IPS-18a (cell line): ENCODE results near the gene WDFY1.

ENCODE experiments used
- H3K27ac ChIP-seq: one replicate; pipeline ENCODE4 v1.5.1; 2013; ENCODE audit warnings: low read length
- H3K27me3 ChIP-seq: one replicate; pipeline ENCODE4 v1.6.1; 2013; ENCODE audit warnings: mild to moderate bottlenecking, low read length; ENCODE audit not compliant: control insufficient read depth, insufficient read depth
- H3K36me3 ChIP-seq: one replicate; pipeline ENCODE4 v1.6.1; 2013; ENCODE audit warnings: low read depth, low read length; ENCODE audit not compliant: control insufficient read depth
- H3K4me1 ChIP-seq: one replicate; pipeline ENCODE4 v1.6.1; 2013; ENCODE audit warnings: low read depth, low read length; ENCODE audit not compliant: control insufficient read depth
- H3K4me3 ChIP-seq: one replicate; pipeline ENCODE4 v1.5.1; 2013; ENCODE audit warnings: low read length
- H3K9ac ChIP-seq: one replicate; pipeline ENCODE4 v1.6.1; 2013; ENCODE audit warnings: mild to moderate bottlenecking, low read length, moderate library complexity
- H3K9me3 ChIP-seq: one replicate; pipeline ENCODE4 v1.6.1; 2013; ENCODE audit warnings: low read depth, low read length; ENCODE audit not compliant: control insufficient read depth

Gene WDFY1

DNA sequence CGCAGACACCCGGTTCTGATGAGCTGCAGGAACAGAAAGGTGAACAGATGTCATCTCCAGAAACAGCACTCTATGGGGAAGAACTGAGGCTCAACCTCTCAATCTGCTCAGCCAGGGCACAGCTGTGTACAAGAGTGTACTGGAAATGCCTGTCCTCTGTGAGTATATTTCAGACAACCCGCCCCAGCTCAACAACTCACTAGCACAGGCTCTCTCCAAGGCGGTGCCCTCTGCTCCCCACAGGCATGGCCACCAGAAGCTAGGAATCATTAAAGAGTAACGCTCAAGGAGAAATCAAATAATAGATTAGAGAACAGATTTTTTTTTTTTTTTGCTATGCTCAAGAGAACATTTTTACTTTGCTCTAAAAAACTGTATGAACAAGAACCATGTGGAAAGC is 43.8 kb downstream of the WDFY1 start:
- Histone ChIP-seq H3K27me3 (no peaks in the 10 kb centered on the region), H3K4me3 (no peak overlapping the region), H3K36me3 (peaks cover 50% of the 10 kb centered on the region), H3K4me1 (no peaks in the 10 kb centered on the region), H3K9ac (no peak overlapping the region), H3K27ac (no peak overlapping the region), H3K9me3 (no peaks in the 10 kb centered on the region)

- H3K27me3 ChIP-seq: no peaks in the 10 kb centered on the region
- no peaks in the 10 kb centered on the region for H3K9me3 ChIP-seq
- H3K36me3 ChIP-seq: peaks cover 48% of the 10 kb centered on the region
- H3K9ac ChIP-seq: no peak overlapping the region
- H3K4me1 ChIP-seq: no peaks in the 10 kb centered on the region
- no peak overlapping the region for H3K27ac ChIP-seq
- H3K4me3 ChIP-seq: no peak overlapping the region
Observed at GRCh38 chr2:223900531-223900930, 44.6 kb downstream of the WDFY1 start.

GRCh38 chr2:223900066-223900465 is 45.1 kb downstream of the WDFY1 start:
- Histone ChIP-seq H3K27me3 (no peaks in the 10 kb centered on the region), H3K9ac (no peak overlapping the region), H3K36me3 (peaks cover 48% of the 10 kb centered on the region), H3K27ac (no peak overlapping the region), H3K4me3 (no peak overlapping the region), H3K9me3 (no peaks in the 10 kb centered on the region), H3K4me1 (no peaks in the 10 kb centered on the region)

- Histone ChIP-seq H3K36me3 (peaks cover 49% of the 10 kb centered on the region), H3K9me3 (no peaks in the 10 kb centered on the region), H3K4me1 (no peaks in the 10 kb centered on the region), H3K27ac (no peak overlapping the region), H3K4me3 (no peak overlapping the region), H3K27me3 (no peaks in the 10 kb centered on the region), H3K9ac (no peak overlapping the region)
Observed at GRCh38 chr2:223897669-223898330, 47.3 kb downstream of the WDFY1 start.

DNA sequence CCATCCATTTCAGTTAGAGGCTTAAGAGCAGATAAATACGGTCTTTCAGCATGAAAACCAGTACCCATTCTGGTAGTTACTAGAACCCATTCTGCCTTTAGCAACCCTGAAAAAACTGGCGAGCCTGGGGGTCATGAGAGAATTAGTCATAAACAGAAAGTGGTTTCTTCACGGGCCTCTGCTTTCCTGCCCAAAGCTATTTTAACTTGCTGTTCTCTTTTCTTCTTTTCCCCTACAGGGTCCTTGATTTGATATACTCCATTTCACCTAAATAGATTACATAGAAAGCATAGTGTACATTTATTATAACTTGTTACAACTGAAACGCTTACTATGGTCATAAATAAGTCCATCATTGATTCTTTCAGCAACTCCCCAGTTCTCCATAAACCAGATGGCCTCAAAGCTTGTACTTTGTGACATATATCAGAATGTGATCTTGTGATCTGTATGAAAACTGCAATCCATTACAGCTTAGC is 48.3 kb downstream of the WDFY1 start:
- Histone ChIP-seq H3K27me3 (no peaks in the 10 kb centered on the region), H3K27ac (no peak overlapping the region), H3K4me1 (no peaks in the 10 kb centered on the region), H3K36me3 (peaks cover 50% of the 10 kb centered on the region), H3K4me3 (no peak overlapping the region), H3K9me3 (no peaks in the 10 kb centered on the region), H3K9ac (no peak overlapping the region)

DNA sequence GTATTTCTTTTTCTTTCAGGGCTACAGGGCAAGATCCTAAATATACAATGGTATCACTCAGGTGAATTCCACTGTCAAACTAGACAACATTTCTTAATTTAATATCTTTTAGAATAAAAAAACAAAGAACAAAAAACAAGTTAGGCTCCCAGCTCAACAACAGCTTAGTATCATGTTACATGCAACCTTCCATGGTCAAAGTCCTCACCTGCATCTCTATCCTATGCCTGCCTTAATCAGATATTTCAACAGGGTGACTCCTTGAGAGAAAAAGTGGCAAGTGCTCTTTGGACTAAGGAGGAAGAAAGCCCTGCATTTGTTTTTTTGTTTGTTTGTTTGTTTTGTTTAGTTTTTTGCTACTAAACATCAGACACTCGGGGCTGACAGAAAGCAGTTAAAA is 50.2 kb downstream of the WDFY1 start:
- Histone ChIP-seq H3K9me3 (no peaks in the 10 kb centered on the region), H3K27me3 (no peaks in the 10 kb centered on the region), H3K9ac (no peak overlapping the region), H3K27ac (no peak overlapping the region), H3K4me1 (no peaks in the 10 kb centered on the region), H3K36me3 (peaks cover 36% of the 10 kb centered on the region), H3K4me3 (no peak overlapping the region)

- H3K36me3 ChIP-seq: peaks cover 41% of the 10 kb centered on the region
- no peak overlapping the region for H3K9ac ChIP-seq
- H3K4me3 ChIP-seq: no peak overlapping the region
Observed at GRCh38 chr2:223894009-223894408, 51.1 kb downstream of the WDFY1 start.

DNA sequence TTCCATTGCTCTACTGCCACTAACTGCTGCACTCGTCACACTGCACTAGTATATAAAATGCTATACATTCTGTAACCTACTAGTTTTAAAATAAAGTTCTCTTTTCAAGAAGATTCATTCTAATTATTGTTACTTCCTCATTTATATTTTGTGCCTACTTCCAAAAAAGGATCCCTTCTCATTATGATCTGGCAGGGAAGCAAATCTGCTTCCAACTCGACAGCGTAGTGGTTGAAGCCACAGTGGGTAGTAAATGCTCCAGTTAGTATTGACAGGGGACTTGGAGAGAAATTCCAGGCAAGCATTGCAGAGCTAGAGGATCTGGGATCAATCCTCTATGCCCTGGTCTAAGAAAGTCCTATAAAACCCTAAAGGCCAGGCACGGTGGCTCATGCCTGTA is 54.4 kb downstream of the WDFY1 start:
- Histone ChIP-seq H3K9me3 (no peaks in the 10 kb centered on the region), H3K9ac (no peak overlapping the region), H3K4me3 (no peak overlapping the region), H3K27ac (no peak overlapping the region), H3K36me3 (peaks cover 44% of the 10 kb centered on the region), H3K4me1 (no peaks in the 10 kb centered on the region), H3K27me3 (no peaks in the 10 kb centered on the region)

More at GRCh38 chr2:223894009-223894408, 51.1 kb downstream of the WDFY1 start:
- Histone ChIP-seq H3K9me3 (no peaks in the 10 kb centered on the region), H3K27me3 (no peaks in the 10 kb centered on the region), H3K27ac (no peak overlapping the region), H3K4me1 (no peaks in the 10 kb centered on the region)

GRCh38 chr2:223889229-223889628 is 55.9 kb downstream of the WDFY1 start:
- Histone ChIP-seq H3K4me3 (no peak overlapping the region), H3K9me3 (no peaks in the 10 kb centered on the region), H3K4me1 (no peaks in the 10 kb centered on the region), H3K27me3 (no peaks in the 10 kb centered on the region), H3K9ac (no peak overlapping the region), H3K27ac (no peak overlapping the region), H3K36me3 (peaks cover 42% of the 10 kb centered on the region)

- no peaks in the 10 kb centered on the region for H3K4me1 ChIP-seq
- H3K9me3 ChIP-seq: no peaks in the 10 kb centered on the region
- no peaks in the 10 kb centered on the region for H3K27me3 ChIP-seq
- H3K27ac ChIP-seq: no peak overlapping the region
- H3K4me3 ChIP-seq: no peak overlapping the region
- H3K36me3 ChIP-seq: peaks cover 39% of the 10 kb centered on the region
- H3K9ac ChIP-seq: no peak overlapping the region
Observed at GRCh38 chr2:223888251-223888650, 56.9 kb downstream of the WDFY1 start.

DNA sequence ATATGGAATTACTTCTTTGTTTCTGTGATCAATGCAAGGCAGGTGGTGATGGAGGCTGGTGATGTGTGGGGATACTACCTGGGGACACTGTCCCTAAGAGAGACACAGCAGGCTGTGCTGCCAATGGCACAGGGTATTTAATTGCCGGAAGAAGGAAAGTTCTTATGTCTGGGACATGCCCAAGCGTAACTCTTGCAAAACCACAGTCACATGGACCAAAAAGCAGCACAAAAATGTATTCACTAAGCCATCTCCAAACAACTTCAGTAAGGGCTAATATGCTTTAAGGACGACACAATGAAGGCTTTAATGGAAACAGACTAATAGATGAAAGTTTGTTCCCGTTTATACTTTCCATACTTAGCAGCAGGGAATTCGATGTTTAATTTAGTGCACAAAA is 58.0 kb downstream of the WDFY1 start:
- Histone ChIP-seq H3K4me1 (no peaks in the 10 kb centered on the region), H3K27ac (no peak overlapping the region), H3K9ac (no peak overlapping the region), H3K9me3 (no peaks in the 10 kb centered on the region), H3K4me3 (no peak overlapping the region), H3K27me3 (no peaks in the 10 kb centered on the region), H3K36me3 (peaks cover 36% of the 10 kb centered on the region)

GRCh38 chr2:223886726-223887125 is 58.4 kb downstream of the WDFY1 start:
- Histone ChIP-seq H3K9me3 (no peaks in the 10 kb centered on the region), H3K27me3 (no peaks in the 10 kb centered on the region), H3K4me3 (no peak overlapping the region), H3K36me3 (peaks cover 39% of the 10 kb centered on the region), H3K9ac (no peak overlapping the region), H3K4me1 (no peaks in the 10 kb centered on the region), H3K27ac (no peak overlapping the region)
